NCI-H2227 (cell line): ENCODE measurements around the gene PHOX2A.

Experiments
- DNase-seq: peaks from one replicate; lab custom pipeline; 2025; ENCODE audit not compliant: unreplicated experiment; lab: John Stamatoyannopoulos, UW

The PHOX2A gene

DNA sequence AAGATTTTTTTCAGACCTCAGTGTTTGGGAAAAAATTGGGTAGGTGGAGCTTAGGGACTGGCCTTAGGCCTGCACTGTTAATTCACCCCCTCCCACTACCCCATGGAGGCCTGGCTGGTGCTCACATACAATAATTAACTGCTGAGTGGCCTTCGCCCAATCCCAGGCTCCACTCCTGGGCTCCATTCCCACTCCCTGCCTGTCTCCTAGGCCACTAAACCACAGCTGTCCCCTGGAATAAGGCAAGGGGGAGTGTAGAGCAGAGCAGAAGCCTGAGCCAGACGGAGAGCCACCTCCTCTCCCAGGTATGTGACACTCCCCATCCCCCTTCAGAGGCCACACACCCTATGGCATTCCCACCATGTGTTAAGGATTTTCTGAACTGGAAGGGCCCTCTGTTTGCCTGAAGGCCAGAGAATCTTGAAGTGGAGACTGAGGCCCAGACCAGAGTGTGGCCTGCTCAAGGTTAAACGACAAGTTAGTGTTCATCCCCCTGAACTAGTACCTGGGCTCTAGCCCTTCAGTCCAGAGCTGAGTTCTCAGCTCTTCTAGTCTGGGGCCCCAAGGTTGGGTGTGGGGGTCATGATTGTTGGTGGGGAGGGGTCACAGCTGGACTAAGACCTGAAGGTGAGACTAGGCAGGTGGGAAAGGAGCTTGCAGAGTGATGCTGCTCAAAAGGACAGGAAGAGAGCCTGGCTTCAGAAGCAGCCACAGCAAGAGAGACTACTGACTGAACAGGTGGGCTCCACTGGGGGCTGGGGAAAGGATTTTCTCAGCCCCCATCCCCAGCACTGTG is 54.3 kb downstream of the PHOX2A start:
- peak; percentile 37 for DNase-seq
